Ectodermal cell (in vitro differentiated cells): ENCODE data around the gene SSH2.

Source experiments
- H3K27ac ChIP-seq: 2 replicates; pipeline ENCODE4 v1.7.0; 2013; ENCODE audit warnings: mild to moderate bottlenecking, low read depth, low read length; ENCODE audit not compliant: insufficient read depth, poor library complexity, severe bottlenecking
- H3K27me3 ChIP-seq: 2 replicates; pipeline ENCODE4 v1.7.0; 2013; ENCODE audit warnings: mild to moderate bottlenecking, low read length; ENCODE audit not compliant: insufficient read depth, control insufficient read depth, poor library complexity, severe bottlenecking
- H3K36me3 ChIP-seq: one replicate; pipeline ENCODE4 v1.7.0; 2013; ENCODE audit warnings: low read length; ENCODE audit not compliant: control insufficient read depth, insufficient read depth
- H3K4me1 ChIP-seq: one replicate; pipeline ENCODE4 v1.7.0; 2013; ENCODE audit warnings: low read length; ENCODE audit not compliant: control insufficient read depth, insufficient read depth
- H3K4me3 ChIP-seq: 2 replicates; pipeline ENCODE4 v1.7.0; 2013; ENCODE audit warnings: low read depth, low read length, control low read depth; ENCODE audit not compliant: insufficient read depth
- H3K9me3 ChIP-seq: 2 replicates; pipeline ENCODE4 v1.7.0; 2013; ENCODE audit warnings: mild to moderate bottlenecking, low read length, moderate library complexity; ENCODE audit not compliant: control insufficient read depth
- WGBS, 2 experiments: methylation state at CpG; one replicate each; pipeline ENCODE4 v1.1.7; 2013; ENCODE audit warnings: missing lambda C conversion rate in 2 of 2; 5-methylcytosine and 5-hydroxymethylcytosine counted together

SSH2 gene

GRCh38 chr17:29591737-29592608 is 338.1 kb downstream of the SSH2 start:
- H3K4me3 ChIP-seq: peak overlapping the region; percentile 42
- H3K4me1 ChIP-seq: peaks cover 66% of the 10 kb centered on the region
- WGBS, 2 experiments: 5 to 6% methylated on average over 25 of the region's 25 CpGs
- H3K36me3 ChIP-seq: no peaks in the 10 kb centered on the region
- peak overlapping the region; percentile 74 for H3K27ac ChIP-seq
- no peaks in the 10 kb centered on the region for H3K9me3 ChIP-seq
- H3K27me3 ChIP-seq: peaks cover 16% of the 10 kb centered on the region

GRCh38 chr17:29591146-29591736 is 338.8 kb downstream of the SSH2 start:
- 0 to 1% methylated on average over 31 of the region's 31 CpGs for WGBS, 2 experiments

GRCh38 chr17:29590411-29591145 is 339.4 kb downstream of the SSH2 start:
- H3K9me3 ChIP-seq: no peaks in the 10 kb centered on the region
- peaks cover 58% of the 10 kb centered on the region for H3K4me1 ChIP-seq
- 23 to 27% methylated on average over 30 of the region's 30 CpGs for WGBS, 2 experiments
- H3K27ac ChIP-seq: no peak overlapping the region
- H3K4me3 ChIP-seq: peak overlapping the region; percentile 42
- peaks cover 16% of the 10 kb centered on the region for H3K27me3 ChIP-seq
- no peaks in the 10 kb centered on the region for H3K36me3 ChIP-seq

More at GRCh38 chr17:29591146-29591736, 338.8 kb downstream of the SSH2 start:
- peaks cover 16% of the 10 kb centered on the region for H3K27me3 ChIP-seq
- H3K9me3 ChIP-seq: no peaks in the 10 kb centered on the region
- H3K4me3 ChIP-seq: peak overlapping the region; percentile 42
- no peaks in the 10 kb centered on the region for H3K36me3 ChIP-seq
- H3K4me1 ChIP-seq: peaks cover 61% of the 10 kb centered on the region
- no peak overlapping the region for H3K27ac ChIP-seq

GRCh38 chr17:29589524-29590410 is 340.3 kb downstream of the SSH2 start, which contains the start of gene GIT1:
GIT1 (minus strand) TSS chr17:29589648; CDS start chr17:29589378, 270 bp downstream.
- Histone ChIP-seq H3K36me3 (no peaks in the 10 kb centered on the region), H3K27me3 (peaks cover 16% of the 10 kb centered on the region), H3K4me1 (peaks cover 58% of the 10 kb centered on the region), H3K27ac (no peak within 1 kb of the TSS), H3K9me3 (no peaks in the 10 kb centered on the region), H3K4me3 (peak within 1 kb of the TSS; percentile 88)
- 9% methylated on average over 70 of the region's 70 CpGs for WGBS, 2 experiments

- Histone ChIP-seq H3K36me3 (no peaks in the 10 kb centered on the region), H3K27ac (no peak overlapping the region), H3K4me3 (peak overlapping the region; percentile 88), H3K27me3 (peaks cover 13% of the 10 kb centered on the region), H3K9me3 (no peaks in the 10 kb centered on the region), H3K4me1 (peaks cover 56% of the 10 kb centered on the region)
- 1% methylated on average over 72 of the region's 72 CpGs for WGBS, 2 experiments
These were observed 341.2 kb downstream of the SSH2 start for GRCh38 chr17:29588562-29589411.

- H3K4me3 ChIP-seq: peak overlapping the region; percentile 88
These were observed 341.9 kb downstream of the SSH2 start for GRCh38 chr17:29588017-29588561.

GRCh38 chr17:29587591-29587990 is 342.4 kb downstream of the SSH2 start:
- no peak overlapping the region for H3K27ac ChIP-seq
- H3K9me3 ChIP-seq: no peaks in the 10 kb centered on the region
- WGBS, 2 experiments: 64 to 73% methylated on average over 6 of the region's 6 CpGs
- H3K4me3 ChIP-seq: peak overlapping the region; percentile 88
- peaks cover 10% of the 10 kb centered on the region for H3K27me3 ChIP-seq
- peaks cover 53% of the 10 kb centered on the region for H3K4me1 ChIP-seq
- H3K36me3 ChIP-seq: no peaks in the 10 kb centered on the region

More at GRCh38 chr17:29588017-29588561, 341.9 kb downstream of the SSH2 start:
- H3K4me1 ChIP-seq: peaks cover 56% of the 10 kb centered on the region
- no peak overlapping the region for H3K27ac ChIP-seq
- no peaks in the 10 kb centered on the region for H3K9me3 ChIP-seq
- no peaks in the 10 kb centered on the region for H3K36me3 ChIP-seq
- peaks cover 10% of the 10 kb centered on the region for H3K27me3 ChIP-seq
- WGBS, 2 experiments: 49 to 55% methylated on average over 8 of the region's 8 CpGs

- Histone ChIP-seq H3K27me3 (peaks cover 10% of the 10 kb centered on the region), H3K27ac (no peak overlapping the region), H3K4me1 (peaks cover 46% of the 10 kb centered on the region), H3K4me3 (peak overlapping the region; percentile 1), H3K36me3 (no peaks in the 10 kb centered on the region), H3K9me3 (no peaks in the 10 kb centered on the region)
- 90% methylated on average over 9 of the region's 9 CpGs for whole genome bisulfite sequencing, 2 experiments
These were observed 343.2 kb downstream of the SSH2 start for GRCh38 chr17:29586676-29587469.
